Bronchial smooth muscle cell (primary cell): ENCODE measurements around the gene B4GALT4. TPM values are rescaled to one million over a fixed set of nuclear protein-coding genes. Genes with fewer than 3 reads are reported as not detected.

Experiments used
- total RNA-seq: library from RNA; depleted of rRNA; stranded (reverse); fragments of >200 nt; gene quantifications from 2 replicates; pipeline ENCODE4 v1.2.1, GENCODE V29; 2014

The B4GALT4 gene
- total RNA-seq: 23.0 and 24.1 TPM in 2 replicates

GRCh38 chr3:119240591-119241434 lies at the start of gene B4GALT4:
B4GALT4 (minus strand) TSS chr3:119240878; CDS start chr3:119230099, 10,779 bp downstream.

GRCh38 chr3:119173325-119173724 lies 67.4 kb downstream of the B4GALT4 start, which contains the start of gene UPK1B:
UPK1B (plus strand) TSS chr3:119173598; CDS start chr3:119186742, 13,144 bp downstream.

Other genes with a start within 250 kb of the B4GALT4 start
- gene IGSF11, start 206.0 kb downstream of the B4GALT4 start, total RNA-seq: 0.09 TPM in 1 of 2 replicates, not detected in the other
- not detected in 2 replicates for gene TEX55, start 94.7 kb downstream of the B4GALT4 start, total RNA-seq
- gene UPK1B, start 67.3 kb downstream of the B4GALT4 start, total RNA-seq: under 0.01 TPM in 1 of 2 replicates, not detected in the other
- 2.7 and 3.3 TPM in 2 replicates for gene ARHGAP31, start 53.5 kb upstream of the B4GALT4 start, total RNA-seq
- 35.1 and 45.6 TPM in 2 replicates for gene TMEM39A, start 222.7 kb upstream of the B4GALT4 start, total RNA-seq
- 10.7 and 17.9 TPM in 2 replicates for gene POGLUT1, start 228.1 kb upstream of the B4GALT4 start, total RNA-seq